Brain microvascular endothelial cell (primary cell): Measurements from ENCODE around the gene LCP1.

Experiments
- DNase-seq: peaks from one replicate; pipeline ENCODE4 v3.0.0-alpha.2; 2020
- H3K27ac ChIP-seq: fragments of 250-450 bp; sonication (Bioruptor Pico); 2 replicates; pipeline ENCODE4 v1.5.1; 2020; ENCODE audit warnings: mild to moderate bottlenecking, moderate library complexity
- H3K27me3 ChIP-seq: fragments of 250-450 bp; sonication (Bioruptor Pico); replicated peaks from 2 replicates; pipeline ENCODE4 v1.5.1; 2020; ENCODE audit warnings: mild to moderate bottlenecking
- H3K36me3 ChIP-seq: fragments of 250-450 bp; sonication (Bioruptor Pico); replicated peaks from 2 replicates; pipeline ENCODE4 v1.5.1; 2020; ENCODE audit warnings: mild to moderate bottlenecking
- H3K4me3 ChIP-seq: 2 replicates; pipeline ENCODE4 v1.5.1; 2011; ENCODE audit warnings: low read depth, mild to moderate bottlenecking, control low read depth, low read length, moderate library complexity
- CTCF ChIP-seq: IDR thresholded peaks from 2 replicates; pipeline ENCODE4 v1.5.1; 2011; ENCODE audit warnings: low read depth, mild to moderate bottlenecking, moderate library complexity, low read length, control low read depth, inconsistent platforms; ENCODE audit errors: missing control alignments
- in situ Hi-C: cut with HindIII; loops from 2 replicates; pipeline ENCODE4 v1.10.0; 2017; ENCODE audit warnings: low sequenced_read_pairs, low pct_ligation_motif_present

Gene LCP1

GRCh38 chr13:46085737-46086136 is 96.2 kb downstream of the LCP1 start:
- H3K27ac ChIP-seq = no peak overlapping the region
- no peak for DNase-seq
- in situ Hi-C loops = no loop called here
- no peak overlapping the region for H3K4me3 ChIP-seq
- no peaks in the 10 kb centered on the region for H3K27me3 ChIP-seq
- TF ChIP-seq CTCF = no peak
- H3K36me3 ChIP-seq = no peaks in the 10 kb centered on the region

- Histone ChIP-seq H3K27me3 (peaks cover 2% of the 10 kb centered on the region), H3K36me3 (no peaks in the 10 kb centered on the region), H3K4me3 (no peak overlapping the region), H3K27ac (no peak overlapping the region)
- DNase-seq = no peak
- in situ Hi-C loops = no loop called here
- TF ChIP-seq CTCF = no peak
These were observed 99.7 kb downstream of the LCP1 start for GRCh38 chr13:46082324-46082723.

GRCh38 chr13:46079770-46080169 is 102.2 kb downstream of the LCP1 start:
- no peak for DNase-seq
- TF ChIP-seq CTCF = no peak
- Histone ChIP-seq H3K36me3 (no peaks in the 10 kb centered on the region), H3K27me3 (peaks cover 2% of the 10 kb centered on the region), H3K27ac (no peak overlapping the region), H3K4me3 (no peak overlapping the region)
- in situ Hi-C loops = no loop called here

- peaks cover 2% of the 10 kb centered on the region for H3K27me3 ChIP-seq
- no peak for DNase-seq
- no peak overlapping the region for H3K4me3 ChIP-seq
- in situ Hi-C loops = no loop called here
- H3K36me3 ChIP-seq = no peaks in the 10 kb centered on the region
- no peak for TF ChIP-seq CTCF
- no peak overlapping the region for H3K27ac ChIP-seq
These were observed 104.7 kb downstream of the LCP1 start for GRCh38 chr13:46077265-46077664.

GRCh38 chr13:46076827-46077226 is 105.2 kb downstream of the LCP1 start:
- H3K4me3 ChIP-seq = no peak overlapping the region
- DNase-seq = no peak
- peaks cover 2% of the 10 kb centered on the region for H3K27me3 ChIP-seq
- H3K36me3 ChIP-seq = no peaks in the 10 kb centered on the region
- TF ChIP-seq CTCF = no peak
- H3K27ac ChIP-seq = no peak overlapping the region
- in situ Hi-C loops = no loop called here
